K562 (cell line): ENCODE measurements around the gene XRRA1. TPM values are rescaled to one million over a fixed set of nuclear protein-coding genes. Genes with fewer than 3 reads are reported as not detected.

Experiments
- ATAC-seq: fragments of 200-7000 bp; cut with Tn5 transposase; 3 replicates; pipeline ENCODE4 v1.9.1; 2020; ENCODE audit warnings: moderate library complexity
- BruUV-seq: library from RNA; stranded (reverse); fragments of 400-500 nt; replicated peaks from 2 replicates; lab custom pipeline; 2021; lab: Mats Ljungman, UMichigan
- CTCF ChIA-PET: fragments of 300-600 bp; formaldehyde crosslinking; extraction: SDS; loops from one replicate; lab custom pipeline; 2021; ENCODE audit warnings: low intra/inter-chr PET ratio; lab: Yijun Ruan, JAX
- POLR2A ChIA-PET: fragments of 300-600, 350-650 bp; sonication (Branson Sonifier 250); formaldehyde crosslinking; extraction: SDS; loops from one replicate; lab custom pipeline; 2021; ENCODE audit warnings: antibody characterized with exemption, inconsistent platforms; lab: Yijun Ruan, JAX
- DNase-seq, 4 experiments: peaks; one replicate each; pipeline versions ENCODE4 v3.0.0 to v3.0.0-alpha.2; 2011 to 2018; ENCODE audit warnings: low spot score in 3 of 4, mixed read lengths in 3 of 4; ENCODE audit errors: extremely low read depth in 1 of 4
- FAIRE-seq: peaks from 2 replicates; lab custom pipeline; 2011; peaks lifted over from hg19 to GRCh38; lab: Jason Lieb, UNC
- H2AFZ ChIP-seq: 2 replicates; pipeline ENCODE4 v1.6.0; 2011; ENCODE audit warnings: low read depth, low read length, control low read depth, inconsistent platforms
- H3K27ac ChIP-seq: fragments of 200-600 bp; 3 replicates; pipeline ENCODE4 v1.8.0; 2011; ENCODE audit warnings: low read depth, mild to moderate bottlenecking, control low read depth, inconsistent platforms, low read length, moderate library complexity, mixed read lengths; ENCODE audit errors: extremely low read depth
- H3K27me3 ChIP-seq, 2 experiments: fragments of 300-600 bp in 1 of 2; 2 replicates in 1 of 2; 3 replicates in 1 of 2; pipeline versions ENCODE4 v1.6.0 to v1.8.0; 2011; ENCODE audit warnings: inconsistent platforms in 2 of 2, low read length in 2 of 2, mild to moderate bottlenecking in 1 of 2, mixed read lengths in 1 of 2, moderate library complexity in 1 of 2; ENCODE audit not compliant: control insufficient read depth in 2 of 2, insufficient read depth in 2 of 2
- H3K36me3 ChIP-seq: fragments of 300-600 bp; 3 replicates; pipeline ENCODE4 v1.8.0; 2011; ENCODE audit warnings: mild to moderate bottlenecking, low read length, inconsistent platforms; ENCODE audit not compliant: control insufficient read depth, insufficient read depth
- H3K4me1 ChIP-seq, 2 experiments: fragments of 200-600 bp in 1 of 2; replicated peaks in 1 of 2; 2 replicates in 1 of 2; 3 replicates in 1 of 2; pipeline versions ENCODE4 v1.5.1 to v1.8.0; 2011; ENCODE audit warnings: inconsistent platforms in 2 of 2, low read length in 2 of 2, mild to moderate bottlenecking in 1 of 2, mixed read lengths in 1 of 2, moderate library complexity in 1 of 2; ENCODE audit not compliant: control insufficient read depth in 2 of 2, insufficient read depth in 2 of 2
- H3K4me2 ChIP-seq: 2 replicates; pipeline ENCODE4 v1.6.1; 2011; ENCODE audit warnings: low read length, control low read depth, inconsistent platforms, mixed read lengths; ENCODE audit not compliant: insufficient read depth
- H3K4me3 ChIP-seq: fragments of 200-600 bp; sonication (generic), shearing (Covaris generic); 2 replicates; pipeline ENCODE4 v1.5.1; 2016; ENCODE audit warnings: control low read depth, inconsistent platforms
- H3K79me2 ChIP-seq: fragments of 200-600 bp; 3 replicates; pipeline ENCODE4 v1.8.0; 2011; ENCODE audit warnings: low read length, inconsistent platforms; ENCODE audit not compliant: control insufficient read depth, insufficient read depth
- H3K9ac ChIP-seq, 2 experiments: 2 replicates each; pipeline versions ENCODE4 v1.6.0 to v1.6.1; 2011; ENCODE audit warnings: low read depth in 2 of 2, low read length in 2 of 2, control low read depth in 1 of 2, inconsistent platforms in 1 of 2, mild to moderate bottlenecking in 1 of 2, mixed read lengths in 1 of 2; ENCODE audit not compliant: insufficient read depth in 1 of 2
- H3K9me1 ChIP-seq: one replicate; pipeline ENCODE4 v1.6.0; 2011; ENCODE audit warnings: inconsistent platforms, mild to moderate bottlenecking, low read length, moderate library complexity; ENCODE audit not compliant: control insufficient read depth, insufficient read depth
- H3K9me3 ChIP-seq: replicated peaks from 2 replicates; pipeline ENCODE4 v1.5.1; 2011; ENCODE audit warnings: low read depth, low read length, inconsistent platforms; ENCODE audit not compliant: control insufficient read depth, insufficient read depth
- H4K20me1 ChIP-seq: replicated peaks from 2 replicates; pipeline ENCODE4 v1.6.1; 2011; ENCODE audit warnings: low read length, inconsistent platforms, mixed read lengths; ENCODE audit not compliant: control insufficient read depth, insufficient read depth
- CBX8 ChIP-seq: fragments of 200-600 bp; sonication (generic); IDR thresholded peaks from 2 replicates; pipeline ENCODE4 v1.6.1; 2012; ENCODE audit warnings: borderline replicate concordance, mixed run types, low read depth, mild to moderate bottlenecking, moderate library complexity, mixed read lengths, low read length, control low read depth, inconsistent platforms; ENCODE audit not compliant: poor library complexity, severe bottlenecking; ENCODE audit errors: extremely low read depth
- FOSL1 ChIP-seq: fragments of 200-800 bp; sonication (Bioruptor generic); conservative IDR thresholded peaks from 2 replicates; pipeline ENCODE4 v1.6.1; 2016; ENCODE audit warnings: missing genetic modification characterization, missing compliant biosample characterization
- FOXJ3 ChIP-seq: sonication (generic); formaldehyde crosslinking; IDR thresholded peaks from 2 replicates; pipeline ENCODE4 v1.4.0; 2020; ENCODE audit warnings: mild to moderate bottlenecking, missing genetic modification reagents
- HMBOX1 ChIP-seq: sonication (generic); IDR thresholded peaks from 2 replicates; pipeline ENCODE4 v1.6.1; 2016
- KLF1 ChIP-seq: fragments of 450-650 bp; IDR thresholded peaks from 2 replicates; pipeline ENCODE4 v1.6.1; 2016; ENCODE audit warnings: missing genetic modification characterization, missing compliant biosample characterization
- MBD1 ChIP-seq: fragments of 250-450 bp; sonication (Bioruptor Pico); IDR thresholded peaks from 2 replicates; pipeline ENCODE4 v1.8.0; 2022; ENCODE audit warnings: inconsistent platforms
- PHF20 ChIP-seq: fragments of 450-650 bp; IDR thresholded peaks from 2 replicates; pipeline ENCODE4 v1.6.1; 2018; ENCODE audit not compliant: partially characterized antibody
- ZNF3 ChIP-seq: fragments of 250-450 bp; sonication (Bioruptor Pico); IDR thresholded peaks from 2 replicates; pipeline ENCODE4 v1.5.0; 2021; ENCODE audit warnings: mild to moderate bottlenecking, moderate library complexity
- in situ Hi-C: fragments of 300-500 bp; cut with MboI; formaldehyde crosslinking; loops from 4 replicates; pipeline ENCODE4 v1.15.0; 2018; ENCODE audit warnings: inconsistent platforms, mixed read lengths
- intact Hi-C: fragments of 100-400 bp; cut with micrococcal nuclease; formaldehyde crosslinking; loops from 2 replicates; pipeline ENCODE4 v1.14.2; 2022
- polyA plus RNA-seq, 8 experiments: library from polyadenylated mRNA; depleted of rRNA in 4 of 8; stranded (reverse) in 5 of 8; unstranded in 3 of 8; fragments of >200 nt; fragmentation: Nextera tagmentation in 2 of 8; fragmentation: Illumina TruSeq in 1 of 8; extraction: Ambion mirVana in 2 of 8; extraction: Trizol in 1 of 8; gene quantifications; 2 replicates each; pipeline versions ENCODE4 v1.2.1 to v1.2.3, GENCODE V29; 2011 to 2014; ENCODE audit warnings: inconsistent platforms in 1 of 8, missing spikeins in 1 of 8
- total RNA-seq, 7 experiments: library from RNA; depleted of rRNA in 6 of 7; stranded (reverse); fragments of >200 nt in 6 of 7; fragmentation: Illumina TruSeq in 2 of 7; extraction: Trizol in 2 of 7; gene quantifications; 2 replicates each; pipeline versions ENCODE4 v1.2.1 to v1.2.3, GENCODE V29; 2011 to 2021; ENCODE audit warnings: low replicate concordance in 1 of 7

Gene XRRA1
- total and polyA plus RNA-seq, 9 of the 15 experiments (the other 6 are each of a cell fraction or from before 2014, with no cell fraction given) = 5.0 to 22.5 (median 16.0) TPM

- TF ChIP-seq MBD1 (CRISPR knock-in tag) (no peak), CBX8 (no peak), HMBOX1 (no peak), ZNF3 (no peak), FOXJ3 (CRISPR knock-in tag) (no peak), PHF20 (no peak)
These were observed 85.5 kb downstream of the XRRA1 start (continued) for GRCh38 chr11:74863410-74863809.

- in situ Hi-C loops (no loop called here), intact Hi-C loops (no loop called here)
- Histone ChIP-seq H3K9me3 (peaks cover 5% of the 10 kb centered on the region), H3K27ac (no peak overlapping the region), H3K9me1 (no peaks in the 10 kb centered on the region), H3K4me3 (no peak overlapping the region), H2AFZ (no peak overlapping the region), H4K20me1 (no peaks in the 10 kb centered on the region)
- CTCF ChIA-PET = no interaction called here
- POLR2A ChIA-PET = interaction anchor here (0.7 to 0.9 kb wide), 2 partner anchors 21 to 394 kb away, joined by 3 read pairs; no protein-coding TSS in a partner anchor
- TF ChIP-seq FOSL1 (0 out of 2 replicates have a peak, but pooled peaks have one; percentile 14), KLF1 (tag) (no peak)
- TF ChIP-seq, all 486 proteins: peak for 1
- BruUV-seq = no TSS peak
- Histone ChIP-seq H3K79me2 (no peaks in the 10 kb centered on the region), H3K27me3 (no peaks in the 10 kb centered on the region), H3K4me2 (no peak overlapping the region), H3K36me3 (peaks cover 42% of the 10 kb centered on the region), H3K4me1 (no peaks in the 10 kb centered on the region), H3K9ac (no peak overlapping the region)
- FAIRE-seq = no peak
- ATAC-seq = no peak
- DNase-seq = no peak
These were observed 88.1 kb downstream of the XRRA1 start for GRCh38 chr11:74860743-74861142.
